Bronchial epithelial cell (primary cell): ENCODE measurements around the gene TNRC6B. TPM values are rescaled to one million over a fixed set of nuclear protein-coding genes. Genes with fewer than 3 reads are reported as not detected.

Source experiments
- DNase-seq: peaks from one replicate; pipeline ENCODE4 v3.0.0-alpha.2; 2010; ENCODE audit warnings: low read depth
- FAIRE-seq: peaks from 2 replicates; lab custom pipeline; 2011; peaks lifted over from hg19 to GRCh38; lab: Jason Lieb, UNC
- H3K27me3 ChIP-seq: 2 replicates; pipeline ENCODE4 v1.5.1; 2011; ENCODE audit warnings: low read length; ENCODE audit not compliant: control insufficient read depth, insufficient read depth
- H3K36me3 ChIP-seq: 2 replicates; pipeline ENCODE4 v1.5.1; 2011; ENCODE audit warnings: low read length; ENCODE audit not compliant: control insufficient read depth, insufficient read depth
- H3K4me3 ChIP-seq: 2 replicates; pipeline ENCODE4 v1.5.1; 2011; ENCODE audit warnings: mild to moderate bottlenecking, low read depth, low read length, control low read depth
- CTCF ChIP-seq: IDR thresholded peaks from 2 replicates; pipeline ENCODE4 v1.5.1; 2011; ENCODE audit warnings: mild to moderate bottlenecking, moderate library complexity, low read length, control low read depth, inconsistent platforms; ENCODE audit not compliant: insufficient read depth, severe bottlenecking
- total RNA-seq: library from RNA; depleted of rRNA; stranded (reverse); fragments of >200 nt; gene quantifications from 2 replicates; pipeline ENCODE4 v1.2.1, GENCODE V29; 2014

Gene TNRC6B
- total RNA-seq, 1 donor from 2014 or later = 8.4 TPM

- no peak overlapping the region for H3K4me3 ChIP-seq
- DNase-seq (no peak), FAIRE-seq (no peak)
- no peaks in the 10 kb centered on the region for H3K27me3 ChIP-seq
- TF ChIP-seq CTCF = no peak
- H3K36me3 ChIP-seq = peaks cover 5% of the 10 kb centered on the region
Measured at GRCh38 chr22:40325315-40325714, 147.6 kb downstream of the TNRC6B start.

- TF ChIP-seq CTCF = no peak
- Histone ChIP-seq H3K4me3 (no peak overlapping the region), H3K36me3 (no peaks in the 10 kb centered on the region), H3K27me3 (no peaks in the 10 kb centered on the region)
- FAIRE-seq (no peak), DNase-seq (no peak)
Measured at GRCh38 chr22:40326905-40327735, 149.4 kb downstream of the TNRC6B start.

- Histone ChIP-seq H3K36me3 (no peaks in the 10 kb centered on the region), H3K27me3 (no peaks in the 10 kb centered on the region), H3K4me3 (no peak overlapping the region)
- no peak for TF ChIP-seq CTCF
- FAIRE-seq = no peak
- DNase-seq = no peak
Measured at GRCh38 chr22:40328546-40329456, 151.1 kb downstream of the TNRC6B start.

- Histone ChIP-seq H3K27me3 (no peaks in the 10 kb centered on the region), H3K4me3 (no peak overlapping the region), H3K36me3 (no peaks in the 10 kb centered on the region)
- FAIRE-seq (no peak), DNase-seq (no peak)
- no peak for TF ChIP-seq CTCF
Measured at GRCh38 chr22:40329466-40329865, 151.7 kb downstream of the TNRC6B start.

GRCh38 chr22:40330086-40330485, 152.4 kb downstream of the TNRC6B start:
- no peak for TF ChIP-seq CTCF
- H3K4me3 ChIP-seq = no peak overlapping the region
- no peaks in the 10 kb centered on the region for H3K27me3 ChIP-seq
- peaks cover 1% of the 10 kb centered on the region for H3K36me3 ChIP-seq
- FAIRE-seq (no peak), DNase-seq (no peak)
